ENCODE measurements around the gene PHLDB3. TPM values are rescaled to one million over a fixed set of nuclear protein-coding genes. Genes with fewer than 3 reads are reported as not detected.

Gene PHLDB3
- total RNA-seq, 1 experiment from 2014 or later, result 36.7 TPM

DNA sequence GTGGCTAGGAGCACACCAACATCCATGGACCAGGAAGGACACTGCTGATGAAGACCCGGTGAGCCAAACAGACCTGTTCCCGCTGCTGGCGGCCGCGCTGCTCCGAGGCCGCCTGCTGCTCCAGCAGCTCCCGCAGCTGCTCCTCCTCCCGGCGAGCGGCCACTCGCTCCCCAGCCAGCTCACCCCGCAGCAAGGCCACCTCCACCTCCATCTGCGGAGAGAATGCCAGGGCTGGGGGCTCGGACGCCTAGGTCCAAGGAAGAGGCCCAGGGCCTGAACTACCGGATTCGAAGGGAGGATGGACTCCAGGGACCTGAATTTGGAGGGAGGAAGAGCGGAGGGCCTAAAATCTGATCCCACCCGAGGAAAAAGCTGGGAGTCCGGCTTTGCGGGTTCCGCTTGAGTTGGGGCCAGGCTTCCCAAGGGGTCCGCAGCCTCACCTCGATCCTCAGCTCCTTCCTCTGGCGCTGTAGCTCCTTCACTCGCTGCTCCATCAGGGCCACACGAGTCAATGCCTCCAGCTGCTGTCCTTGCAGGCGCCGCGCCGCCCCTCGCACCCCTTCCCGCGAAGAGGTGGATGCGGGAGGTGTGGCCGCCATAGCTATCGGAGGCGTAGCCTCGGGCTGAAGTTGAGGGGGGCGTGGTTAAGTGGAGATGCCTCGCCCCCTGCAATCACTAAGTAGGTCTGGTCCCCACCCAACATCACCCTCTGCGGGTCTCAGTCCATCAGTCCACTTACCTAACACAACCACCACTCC lies 2.7 kb downstream of the PHLDB3 start:
- Histone ChIP-seq H3K9me3 (ENCODE audit: insufficient read depth, low read depth) (no peaks in the 10 kb centered on the region), H2AFZ (no peak overlapping the region), H4K20me1 (ENCODE audit: insufficient read depth) (no peaks in the 10 kb centered on the region), H3K36me3 (ENCODE audit: low read depth) (peaks cover 2% of the 10 kb centered on the region; the same call in 1 of the 2 replicates), H3K9me2 (ENCODE audit: insufficient read depth) (no peaks in the 10 kb centered on the region), H3K4me3 (no peak overlapping the region), H3F3A (ENCODE audit: insufficient read depth, low read depth) (peaks cover 24% of the 10 kb centered on the region; the same call in 1 of the 2 replicates), H3K4me1 (replicated peaks; ENCODE audit: insufficient read depth) (peaks cover 11% of the 10 kb centered on the region), H3K4me2 (no peak overlapping the region), H3K27me3 (ENCODE audit: insufficient read depth, low read depth) (no peaks in the 10 kb centered on the region), H3K27ac (no peak overlapping the region), H3K79me2 (ENCODE audit: low read depth) (peaks cover 14% of the 10 kb centered on the region)
- no peak for DNase-seq
- ChIA-PET CTCF (interaction anchor here (0.5 to 0.6 kb wide), 5 partner anchors 17 to 238 kb away, joined by 3 to 9 read pairs (median 4); no protein-coding TSS in a partner anchor), POLR2A (ENCODE audit: unreplicated experiment) (interaction anchor here (0.6 kb wide), 1 partner anchor 16 kb away, joined by 7 read pairs; no protein-coding TSS in a partner anchor)
- BruUV-seq (replicated peaks), result no TSS peak
- TF ChIP-seq EZH2 (IDR thresholded peaks at IDR 0.05; ENCODE audit: low read depth), result no peak
- TF ChIP-seq, protein P1, sequence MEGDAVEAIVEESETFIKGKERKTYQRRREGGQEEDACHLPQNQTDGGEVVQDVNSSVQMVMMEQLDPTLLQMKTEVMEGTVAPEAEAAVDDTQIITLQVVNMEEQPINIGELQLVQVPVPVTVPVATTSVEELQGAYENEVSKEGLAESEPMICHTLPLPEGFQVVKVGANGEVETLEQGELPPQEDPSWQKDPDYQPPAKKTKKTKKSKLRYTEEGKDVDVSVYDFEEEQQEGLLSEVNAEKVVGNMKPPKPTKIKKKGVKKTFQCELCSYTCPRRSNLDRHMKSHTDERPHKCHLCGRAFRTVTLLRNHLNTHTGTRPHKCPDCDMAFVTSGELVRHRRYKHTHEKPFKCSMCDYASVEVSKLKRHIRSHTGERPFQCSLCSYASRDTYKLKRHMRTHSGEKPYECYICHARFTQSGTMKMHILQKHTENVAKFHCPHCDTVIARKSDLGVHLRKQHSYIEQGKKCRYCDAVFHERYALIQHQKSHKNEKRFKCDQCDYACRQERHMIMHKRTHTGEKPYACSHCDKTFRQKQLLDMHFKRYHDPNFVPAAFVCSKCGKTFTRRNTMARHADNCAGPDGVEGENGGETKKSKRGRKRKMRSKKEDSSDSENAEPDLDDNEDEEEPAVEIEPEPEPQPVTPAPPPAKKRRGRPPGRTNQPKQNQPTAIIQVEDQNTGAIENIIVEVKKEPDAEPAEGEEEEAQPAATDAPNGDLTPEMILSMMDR (conservative IDR thresholded peaks at IDR 0.05), result no peak
- intact Hi-C loops (cut with micrococcal nuclease; ENCODE audit: unreplicated experiment), result no loop called here

DNA sequence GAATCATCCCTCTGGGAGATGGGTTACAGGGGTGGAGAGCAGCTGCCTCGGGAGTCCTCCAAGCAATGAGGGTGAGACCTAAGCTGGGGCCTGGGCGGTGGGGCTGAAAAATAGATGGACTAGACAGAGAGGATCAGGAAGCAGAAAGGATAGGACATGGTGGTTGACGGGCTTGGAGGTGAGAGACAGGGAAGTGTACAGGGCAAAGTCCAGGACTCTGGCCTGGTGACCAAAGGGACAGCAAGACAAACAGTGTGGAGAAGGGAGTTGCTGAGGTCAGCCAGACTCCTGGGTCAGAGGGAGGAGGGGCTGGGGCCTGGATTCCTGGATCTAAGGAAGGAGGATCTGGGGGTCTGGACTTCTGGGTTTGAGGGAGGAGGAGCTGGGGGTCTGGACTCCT lies 5.5 kb downstream of the PHLDB3 start:
- peaks cover 14% of the 10 kb centered on the region for H3K79me2 ChIP-seq (ENCODE audit: low read depth)
- no peak overlapping the region for H2AFZ ChIP-seq
- CTCF ChIA-PET, result no interaction called here
- POLR2A ChIA-PET (ENCODE audit: unreplicated experiment), result no interaction called here
- no peaks in the 10 kb centered on the region for H3K27me3 ChIP-seq (ENCODE audit: insufficient read depth, low read depth)
- peaks cover 5% of the 10 kb centered on the region; the same call in 1 of the 2 replicates for H3K36me3 ChIP-seq (ENCODE audit: low read depth)
- peaks cover 9% of the 10 kb centered on the region; the same call in 1 of the 2 replicates for H3F3A ChIP-seq (ENCODE audit: insufficient read depth, low read depth)
- H4K20me1 ChIP-seq (ENCODE audit: insufficient read depth), result no peaks in the 10 kb centered on the region
- intact Hi-C loops (cut with micrococcal nuclease; ENCODE audit: unreplicated experiment), result no loop called here
- BruUV-seq (replicated peaks), result no TSS peak
- H3K4me2 ChIP-seq, result no peak overlapping the region
- no peaks in the 10 kb centered on the region for H3K9me2 ChIP-seq (ENCODE audit: insufficient read depth)
- H3K9me3 ChIP-seq (ENCODE audit: insufficient read depth, low read depth), result no peaks in the 10 kb centered on the region
- no peak overlapping the region for H3K4me3 ChIP-seq
- no peak for DNase-seq
- TF ChIP-seq, protein P1 (conservative IDR thresholded peaks at IDR 0.05), result no peak
- TF ChIP-seq EZH2 (IDR thresholded peaks at IDR 0.05; ENCODE audit: low read depth), result no peak
- no peak overlapping the region for H3K27ac ChIP-seq
- no peaks in the 10 kb centered on the region; the same call in 1 of the 2 replicates for H3K4me1 ChIP-seq (replicated peaks; ENCODE audit: insufficient read depth)

DNA sequence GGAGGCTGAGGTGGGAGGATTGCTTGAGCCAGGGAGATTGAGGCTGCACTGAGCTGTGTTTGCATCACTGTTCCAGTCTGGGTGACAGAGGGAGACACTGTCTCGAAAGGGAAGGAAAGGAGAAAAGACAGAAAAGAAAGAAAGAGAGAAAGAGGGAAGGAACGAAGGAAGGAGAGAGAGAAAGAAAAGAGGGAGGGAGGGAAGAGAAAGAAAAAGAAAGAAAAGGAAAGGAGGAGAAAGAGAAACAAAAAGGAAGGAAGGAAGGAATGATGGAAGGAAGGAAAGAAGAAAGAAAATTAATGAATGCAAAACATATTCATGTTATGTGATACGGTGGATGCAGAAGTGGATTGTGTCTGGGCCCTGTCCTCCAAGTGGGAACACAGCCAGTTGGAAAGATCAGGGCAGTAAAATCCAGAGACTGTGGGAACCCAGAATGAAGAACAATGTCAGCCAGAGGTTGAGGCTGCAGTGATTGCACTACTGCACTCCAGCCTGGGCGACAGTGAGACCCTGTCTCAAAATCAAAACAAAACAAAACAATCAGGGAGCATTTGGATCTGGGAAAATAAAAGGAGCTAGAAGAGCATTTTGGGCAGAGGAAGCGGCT lies 6.2 kb downstream of the PHLDB3 start:
- Histone ChIP-seq H3K36me3 (ENCODE audit: low read depth) (peaks cover 5% of the 10 kb centered on the region; the same call in 1 of the 2 replicates), H3K9me3 (ENCODE audit: insufficient read depth, low read depth) (no peaks in the 10 kb centered on the region), H3K27me3 (ENCODE audit: insufficient read depth, low read depth) (no peaks in the 10 kb centered on the region), H3K27ac (no peak overlapping the region), H3K4me1 (replicated peaks; ENCODE audit: insufficient read depth) (no peaks in the 10 kb centered on the region; the same call in 1 of the 2 replicates), H3K4me3 (no peak overlapping the region), H3F3A (ENCODE audit: insufficient read depth, low read depth) (peaks cover 13% of the 10 kb centered on the region; the same call in 1 of the 2 replicates), H3K79me2 (ENCODE audit: low read depth) (peaks cover 9% of the 10 kb centered on the region), H4K20me1 (ENCODE audit: insufficient read depth) (no peaks in the 10 kb centered on the region), H2AFZ (no peak overlapping the region), H3K9me2 (ENCODE audit: insufficient read depth) (no peaks in the 10 kb centered on the region), H3K4me2 (no peak overlapping the region)
- BruUV-seq (replicated peaks), result no TSS peak
- no peak for DNase-seq
- intact Hi-C loops (cut with micrococcal nuclease; ENCODE audit: unreplicated experiment), result no loop called here
- ChIA-PET CTCF (no interaction called here), POLR2A (ENCODE audit: unreplicated experiment) (no interaction called here)
- TF ChIP-seq, protein P1 (conservative IDR thresholded peaks at IDR 0.05), result no peak
- TF ChIP-seq EZH2 (IDR thresholded peaks at IDR 0.05; ENCODE audit: low read depth), result no peak
